ENCODE results near the gene RACGAP1.

Gene RACGAP1, protein sequence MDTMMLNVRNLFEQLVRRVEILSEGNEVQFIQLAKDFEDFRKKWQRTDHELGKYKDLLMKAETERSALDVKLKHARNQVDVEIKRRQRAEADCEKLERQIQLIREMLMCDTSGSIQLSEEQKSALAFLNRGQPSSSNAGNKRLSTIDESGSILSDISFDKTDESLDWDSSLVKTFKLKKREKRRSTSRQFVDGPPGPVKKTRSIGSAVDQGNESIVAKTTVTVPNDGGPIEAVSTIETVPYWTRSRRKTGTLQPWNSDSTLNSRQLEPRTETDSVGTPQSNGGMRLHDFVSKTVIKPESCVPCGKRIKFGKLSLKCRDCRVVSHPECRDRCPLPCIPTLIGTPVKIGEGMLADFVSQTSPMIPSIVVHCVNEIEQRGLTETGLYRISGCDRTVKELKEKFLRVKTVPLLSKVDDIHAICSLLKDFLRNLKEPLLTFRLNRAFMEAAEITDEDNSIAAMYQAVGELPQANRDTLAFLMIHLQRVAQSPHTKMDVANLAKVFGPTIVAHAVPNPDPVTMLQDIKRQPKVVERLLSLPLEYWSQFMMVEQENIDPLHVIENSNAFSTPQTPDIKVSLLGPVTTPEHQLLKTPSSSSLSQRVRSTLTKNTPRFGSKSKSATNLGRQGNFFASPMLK

GRCh38 chr12:50025187-50026059 is at the start of gene RACGAP1:
Gene RACGAP1, minus strand, starts transcription at chr12:50025494. Its CDS starts 8,779 bp downstream, at chr12:50016715.
- DNase-seq: peak; percentile 94

- DNase-seq: no peak
Observed at GRCh38 chr12:50073712-50074111, 48.4 kb upstream of the RACGAP1 start.

- DNase-seq: no peak
Observed at GRCh38 chr12:50073206-50073605, 47.9 kb upstream of the RACGAP1 start.

- no peak for DNase-seq
Observed at GRCh38 chr12:50072198-50072907, 47.1 kb upstream of the RACGAP1 start.

- DNase-seq: no peak
Observed at GRCh38 chr12:50070314-50071060, 45.2 kb upstream of the RACGAP1 start.

DNA sequence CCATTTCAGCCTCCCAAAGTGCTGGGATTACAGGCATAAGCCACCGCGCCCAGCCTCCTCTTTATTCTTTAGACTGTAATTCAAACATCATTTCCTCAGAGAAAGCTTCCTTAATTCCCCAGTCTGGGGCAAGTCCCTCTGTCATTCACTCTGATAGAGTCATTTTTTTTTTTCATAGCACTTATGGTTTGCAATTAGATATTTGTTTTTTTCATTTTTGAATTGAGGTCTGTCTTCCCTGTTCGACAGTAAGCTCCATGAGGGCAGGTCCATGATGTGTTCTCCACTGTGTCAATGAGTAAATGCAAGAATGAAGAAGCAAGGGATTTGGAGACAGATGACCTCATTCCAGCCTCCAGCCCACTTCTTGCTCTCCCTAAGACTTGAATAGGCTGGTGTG is 44.2 kb upstream of the RACGAP1 start:
- DNase-seq: no peak

DNA sequence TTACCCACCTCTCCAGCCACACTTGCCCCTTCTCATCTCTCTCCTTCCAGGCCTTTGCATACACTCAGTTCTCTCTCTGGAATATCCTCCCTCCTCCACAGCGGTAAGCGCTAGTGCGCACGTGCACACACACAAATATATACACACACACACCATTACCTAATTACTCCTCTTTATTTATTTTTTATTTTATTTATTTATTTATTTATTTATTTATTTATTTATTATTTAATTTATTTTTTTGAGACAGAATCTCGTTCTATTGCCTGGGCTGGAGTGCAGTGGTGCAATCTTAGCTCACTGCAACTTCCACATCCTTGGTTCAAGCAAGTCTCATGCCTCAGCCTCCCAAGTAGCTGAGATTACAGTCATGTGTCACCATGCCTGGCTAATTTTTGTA is 43.8 kb upstream of the RACGAP1 start:
- DNase-seq: no peak

DNA sequence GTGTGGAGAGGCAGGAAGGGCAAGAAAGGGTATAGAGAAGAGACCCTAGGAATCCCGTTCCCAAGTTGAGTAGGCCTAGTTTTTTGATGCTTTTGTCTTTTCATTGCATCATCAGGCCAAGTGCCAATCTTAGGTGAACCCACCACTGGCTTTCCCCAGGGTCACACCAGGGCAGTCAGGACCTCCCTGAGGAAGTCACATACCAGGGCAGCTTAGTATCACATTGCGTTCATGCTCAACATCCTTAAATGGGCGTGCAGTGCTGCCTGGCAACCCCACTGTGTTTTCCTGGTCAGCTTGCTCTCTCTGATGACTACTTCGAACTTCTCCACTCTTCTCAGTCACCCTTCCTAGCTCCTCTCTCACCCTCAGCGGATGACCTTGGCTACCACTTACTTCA is 41.1 kb upstream of the RACGAP1 start:
- DNase-seq: no peak

GRCh38 chr12:50065726-50066310 is 40.5 kb upstream of the RACGAP1 start:
- DNase-seq: no peak

GRCh38 chr12:50062728-50063460 is 37.6 kb upstream of the RACGAP1 start:
- DNase-seq: no peak

GRCh38 chr12:50061946-50062686 is 36.8 kb upstream of the RACGAP1 start:
- no peak for DNase-seq

DNA sequence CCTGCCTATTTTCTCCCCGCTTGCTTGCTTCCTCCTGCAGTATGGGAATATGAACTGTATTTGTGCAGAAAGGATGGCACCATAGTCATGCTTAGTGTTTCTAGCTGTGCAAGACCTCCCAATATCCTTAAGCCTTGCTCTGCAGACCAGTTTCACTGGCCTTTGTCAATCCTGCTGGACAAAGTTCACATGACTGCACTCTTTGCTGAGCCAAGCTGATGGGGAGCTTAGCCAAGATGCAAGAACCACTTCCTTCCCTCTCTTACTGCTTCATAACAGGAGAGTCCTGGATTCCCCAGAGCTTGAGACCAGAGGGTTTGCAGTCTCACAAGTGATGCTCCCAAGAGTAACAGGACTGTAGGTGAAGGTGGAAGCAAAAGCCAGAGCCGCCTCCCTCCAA is 35.9 kb upstream of the RACGAP1 start:
- no peak for DNase-seq

DNA sequence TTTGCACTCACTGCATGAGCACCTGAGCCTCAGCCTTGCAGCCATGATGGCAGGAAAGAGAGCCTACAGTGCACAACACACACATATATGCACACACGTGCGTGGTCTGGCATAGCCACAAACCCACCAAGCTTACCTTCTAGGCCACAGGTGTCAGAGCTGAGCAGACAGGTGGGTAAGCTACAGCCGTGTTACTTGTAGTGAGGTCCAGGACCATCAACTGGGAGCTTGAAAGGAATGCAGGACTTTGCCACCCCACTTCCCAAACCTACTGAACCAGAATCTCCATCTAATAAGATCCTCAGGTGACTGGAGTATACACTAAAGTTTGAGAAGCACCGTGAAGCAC is 34.8 kb upstream of the RACGAP1 start:
- no peak for DNase-seq

GRCh38 chr12:50059440-50060119 is 34.3 kb upstream of the RACGAP1 start:
- DNase-seq: no peak

DNA sequence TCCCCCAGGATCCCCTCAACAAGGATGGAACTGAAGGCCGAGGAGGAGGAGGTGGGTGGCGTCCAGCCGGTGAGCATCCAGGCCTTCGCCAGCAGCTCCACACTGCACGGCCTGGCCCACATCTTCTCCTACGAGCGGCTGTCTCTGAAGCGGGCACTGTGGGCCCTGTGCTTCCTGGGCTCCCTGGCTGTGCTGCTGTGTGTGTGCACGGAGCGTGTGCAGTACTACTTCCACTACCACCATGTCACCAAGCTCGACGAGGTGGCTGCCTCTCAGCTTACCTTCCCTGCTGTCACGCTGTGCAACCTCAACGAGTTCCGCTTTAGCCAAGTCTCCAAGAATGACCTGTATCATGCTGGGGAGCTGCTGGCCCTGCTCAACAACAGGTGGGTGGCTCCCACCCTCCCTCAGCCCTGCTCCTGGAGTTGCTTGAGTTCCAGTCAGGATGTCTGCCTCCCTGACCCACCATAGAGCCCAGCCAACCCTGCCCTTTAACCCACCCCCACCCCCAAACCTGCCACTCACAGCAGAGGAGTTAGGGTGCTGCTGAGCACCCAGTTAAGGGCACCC is 33.5 kb upstream of the RACGAP1 start:
- peak; percentile 17 for DNase-seq

GRCh38 chr12:50057896-50058670 is 32.8 kb upstream of the RACGAP1 start:
- DNase-seq: no peak

DNA sequence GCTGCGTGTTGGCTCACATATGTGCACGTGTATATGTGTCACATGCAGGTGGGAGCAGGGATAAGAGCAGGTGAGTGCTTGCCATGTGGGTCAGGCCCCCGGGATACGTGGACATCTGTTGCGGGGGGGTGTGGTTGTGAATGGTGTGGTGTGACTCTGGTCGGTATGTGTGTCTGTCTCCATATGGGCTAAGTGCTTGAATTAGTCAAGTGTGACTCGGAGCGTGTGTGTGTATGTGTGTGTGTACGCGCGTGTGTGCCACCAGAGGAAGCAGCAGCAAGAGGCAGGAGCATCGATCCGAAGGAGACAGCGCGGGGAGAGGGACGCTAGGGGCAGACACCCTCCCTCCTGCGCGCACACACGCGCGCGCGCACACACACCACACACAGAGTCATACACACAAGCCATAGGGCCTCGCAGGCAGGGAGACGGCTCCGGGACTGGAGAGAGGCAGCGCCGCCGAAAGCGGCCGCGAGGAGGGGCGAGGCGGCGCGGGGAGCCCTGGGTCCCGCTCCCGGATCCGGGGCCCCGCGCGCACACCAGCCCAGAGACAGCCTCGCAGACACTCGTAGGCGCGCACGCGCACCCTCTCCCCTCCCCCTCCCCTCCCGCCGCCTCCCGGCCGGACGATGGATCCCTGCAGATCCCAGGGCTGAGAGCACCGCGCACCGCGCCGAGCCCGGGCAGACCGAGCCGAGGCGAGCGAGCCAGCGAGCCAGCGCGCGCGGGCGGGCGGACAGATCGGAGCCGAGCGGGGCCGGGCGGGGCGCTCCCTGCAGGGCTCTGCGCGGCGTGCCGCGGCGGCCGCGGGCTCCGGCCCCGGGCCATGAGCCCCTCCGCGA is 31.9 kb upstream of the RACGAP1 start, which contains the start of gene ASIC1:
TSS of gene ASIC1 (plus strand) at position 597 of the 842 bp plus-strand sequence. CDS start 1,171 bp downstream, outside the sequence.
- DNase-seq: peak; percentile 70

DNA sequence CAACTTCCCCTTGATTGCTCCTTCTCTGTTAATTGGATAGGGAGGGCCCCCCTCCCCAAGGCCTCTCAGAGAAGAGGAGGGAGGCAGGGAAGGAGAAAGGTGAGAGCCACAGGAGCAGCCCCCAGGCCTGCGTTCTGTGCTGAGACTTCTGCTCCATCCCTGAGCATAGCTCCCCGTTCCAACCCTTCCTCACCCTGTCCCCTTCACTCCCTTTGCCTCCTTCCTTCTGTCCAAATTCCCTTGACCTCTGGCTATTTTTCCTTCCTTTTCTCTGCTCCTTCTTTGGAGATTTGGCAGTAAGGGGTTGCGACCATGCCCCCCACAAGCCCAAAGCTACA is 31.3 kb upstream of the RACGAP1 start:
- no peak for DNase-seq
